CD14-positive monocyte (primary cell): ENCODE data around the gene SLC39A7. TPM values are rescaled to one million over a fixed set of nuclear protein-coding genes. Genes with fewer than 3 reads are reported as not detected.

Source experiments
- DNase-seq, 3 donors: peaks; one replicate each; pipeline ENCODE4 v3.0.0-alpha.2; 2011 to 2022
- H2AFZ ChIP-seq: 2 replicates; pipeline ENCODE4 v1.6.0; 2012; ENCODE audit warnings: mild to moderate bottlenecking, low read depth, low read length, inconsistent platforms; ENCODE audit not compliant: insufficient read depth, poor library complexity, severe bottlenecking
- H3K27ac ChIP-seq, 2 donors: 1 replicate in 1 of 2; 2 replicates in 1 of 2; pipeline ENCODE4 v1.5.1; 2012 to 2013; ENCODE audit warnings: low read length in 2 of 2, control low read depth in 1 of 2, inconsistent platforms in 1 of 2, low read depth in 1 of 2, mild to moderate bottlenecking in 1 of 2
- H3K27me3 ChIP-seq, 2 donors: one replicate each; pipeline versions ENCODE4 v1.6.0 to v1.6.1; 2011 to 2013; ENCODE audit warnings: low read length in 2 of 2; ENCODE audit not compliant: control insufficient read depth in 2 of 2, insufficient read depth in 2 of 2
- H3K36me3 ChIP-seq, 2 donors: replicated peaks in 1 of 2; 1 replicate in 1 of 2; 2 replicates in 1 of 2; pipeline versions ENCODE4 v1.5.1 to v1.6.1; 2012 to 2013; ENCODE audit warnings: low read length in 2 of 2, control low read depth in 1 of 2, inconsistent platforms in 1 of 2, mild to moderate bottlenecking in 1 of 2; ENCODE audit not compliant: insufficient read depth in 2 of 2, control insufficient read depth in 1 of 2
- H3K4me1 ChIP-seq, 2 donors: 1 replicate in 1 of 2; 2 replicates in 1 of 2; pipeline versions ENCODE4 v1.5.1 to v1.6.1; 2012 to 2013; ENCODE audit warnings: low read length in 2 of 2, control low read depth in 1 of 2, inconsistent platforms in 1 of 2, mild to moderate bottlenecking in 1 of 2, moderate library complexity in 1 of 2; ENCODE audit not compliant: insufficient read depth in 2 of 2, control insufficient read depth in 1 of 2
- H3K4me2 ChIP-seq: replicated peaks from 2 replicates; pipeline ENCODE3; 2012; ENCODE audit warnings: low read length, moderate library complexity, mild to moderate bottlenecking; ENCODE audit not compliant: poor library complexity, severe bottlenecking; ENCODE audit errors: extremely low read depth
- H3K4me3 ChIP-seq, 3 experiments: fragments of 200-600 bp in 1 of 3; sonication (generic) in 1 of 3; replicated peaks in 1 of 3; 1 replicate in 2 of 3; 2 replicates in 1 of 3; pipeline ENCODE4 v1.5.1; 2011 to 2013; ENCODE audit warnings: low read length in 3 of 3, mild to moderate bottlenecking in 3 of 3, control low read depth in 2 of 3, low read depth in 2 of 3, inconsistent platforms in 1 of 3, moderate library complexity in 1 of 3
- H3K79me2 ChIP-seq: 2 replicates; pipeline ENCODE4 v1.6.0; 2012; ENCODE audit warnings: mild to moderate bottlenecking, control low read depth, inconsistent platforms, low read length, moderate library complexity; ENCODE audit not compliant: insufficient read depth
- H3K9ac ChIP-seq: 2 replicates; pipeline ENCODE4 v1.6.0; 2017; ENCODE audit warnings: low read length, mild to moderate bottlenecking; ENCODE audit not compliant: insufficient read depth, poor library complexity, severe bottlenecking
- H3K9me3 ChIP-seq, 2 donors: replicated peaks in 1 of 2; 1 replicate in 1 of 2; 2 replicates in 1 of 2; pipeline versions ENCODE4 v1.5.1 to v1.6.1; 2012 to 2013; ENCODE audit warnings: low read length in 2 of 2, control low read depth in 1 of 2; ENCODE audit not compliant: control insufficient read depth in 1 of 2, insufficient read depth in 1 of 2
- H4K20me1 ChIP-seq: 2 replicates; pipeline ENCODE4 v1.6.0; 2012; ENCODE audit warnings: mild to moderate bottlenecking, low read length, control low read depth, moderate library complexity; ENCODE audit not compliant: insufficient read depth
- H3K27ac Mint-ChIP-seq, 7 donors: one replicate each; pipeline ENCODE4 v1.8.0; 2020; ENCODE audit warnings: mild to moderate bottlenecking in 7 of 7, mixed read lengths in 7 of 7, moderate library complexity in 6 of 7, inconsistent platforms in 2 of 7
- H3K27me3 Mint-ChIP-seq, 3 donors: one replicate each; pipeline ENCODE4 v1.8.0; 2021 to 2022; ENCODE audit warnings: low read depth in 3 of 3, mild to moderate bottlenecking in 3 of 3, mixed read lengths in 3 of 3, moderate library complexity in 3 of 3, inconsistent platforms in 1 of 3
- H3K36me3 Mint-ChIP-seq, 2 donors: one replicate each; pipeline ENCODE4 v1.8.0; 2020; ENCODE audit warnings: mixed read lengths in 2 of 2, inconsistent platforms in 1 of 2, mild to moderate bottlenecking in 1 of 2
- H3K4me1 Mint-ChIP-seq: one replicate; pipeline ENCODE4 v1.8.0; 2020; ENCODE audit warnings: mild to moderate bottlenecking, mixed read lengths
- H3K4me3 Mint-ChIP-seq, 2 donors: one replicate each; pipeline ENCODE4 v1.8.0; 2020; ENCODE audit warnings: mild to moderate bottlenecking in 2 of 2, mixed read lengths in 2 of 2, moderate library complexity in 1 of 2
- H3K9me3 Mint-ChIP-seq, 7 donors: one replicate each; pipeline ENCODE4 v1.8.0; 2020 to 2022; ENCODE audit warnings: mixed read lengths in 7 of 7, mild to moderate bottlenecking in 6 of 7, moderate library complexity in 6 of 7, inconsistent platforms in 2 of 7
- CTCF ChIP-seq: fragments of 200-600 bp; IDR thresholded peaks from one replicate; pipeline ENCODE4 v1.8.0; 2022; ENCODE audit warnings: antibody characterized with exemption, mild to moderate bottlenecking
- WGBS: methylation state at CpG from one replicate; pipeline ENCODE4 v1.1.5; 2013; ENCODE audit warnings: missing lambda C conversion rate; ENCODE audit not compliant: insufficient coverage; 5-methylcytosine and 5-hydroxymethylcytosine counted together
- intact Hi-C, 2 donors: fragments of 100-400 bp; cut with micrococcal nuclease; formaldehyde crosslinking; loops; one replicate each; pipeline versions ENCODE4 v1.15.0 to v1.15.1; 2023
- polyA plus RNA-seq, 3 donors: library from polyadenylated mRNA; depleted of rRNA in 1 of 3; unstranded in 2 of 3; stranded (reverse) in 1 of 3; fragments of 300-500 nt in 2 of 3; fragments of >200 nt in 1 of 3; fragmentation: Illumina TruSeq in 2 of 3; gene quantifications; 1 replicate in 2 of 3; 2 replicates in 1 of 3; pipeline ENCODE4 v1.2.3, GENCODE V29; 2012 to 2021

Gene SLC39A7
- polyA plus RNA-seq, 3 donors, result 14.5 to 32.7 (median 17.7) TPM

DNA sequence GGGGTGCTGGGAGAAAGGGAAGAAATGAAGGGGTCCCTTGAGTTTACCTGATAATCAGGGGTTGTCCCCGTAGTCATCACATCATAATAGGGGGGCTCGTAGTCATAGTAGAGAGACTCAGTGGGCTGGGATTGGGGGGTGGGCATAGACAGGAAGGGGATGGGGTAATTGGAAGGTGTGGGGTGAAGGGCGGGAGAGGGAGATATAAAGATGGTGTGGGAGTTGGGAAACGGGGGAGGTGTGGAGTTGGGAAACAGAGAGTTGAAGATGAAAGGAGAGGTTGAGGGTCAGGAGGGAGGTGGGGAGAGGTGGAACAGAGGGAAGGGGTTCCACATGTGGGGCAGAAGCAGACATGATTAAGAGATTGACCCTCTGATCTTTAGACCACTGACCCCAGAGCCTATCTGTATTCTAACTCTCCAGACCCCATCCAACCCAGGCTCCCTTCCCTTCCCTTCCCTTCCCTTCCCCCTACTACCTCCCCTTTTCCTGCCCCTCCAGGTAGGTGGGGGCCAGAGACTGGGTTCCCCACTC, 14.9 kb upstream of the SLC39A7 start:
- 92% methylated on average over 4 of the region's 4 CpGs for WGBS
- peaks cover 12 to 13% of the 10 kb centered on the region in 2 donors for H3K36me3 Mint-ChIP-seq

DNA sequence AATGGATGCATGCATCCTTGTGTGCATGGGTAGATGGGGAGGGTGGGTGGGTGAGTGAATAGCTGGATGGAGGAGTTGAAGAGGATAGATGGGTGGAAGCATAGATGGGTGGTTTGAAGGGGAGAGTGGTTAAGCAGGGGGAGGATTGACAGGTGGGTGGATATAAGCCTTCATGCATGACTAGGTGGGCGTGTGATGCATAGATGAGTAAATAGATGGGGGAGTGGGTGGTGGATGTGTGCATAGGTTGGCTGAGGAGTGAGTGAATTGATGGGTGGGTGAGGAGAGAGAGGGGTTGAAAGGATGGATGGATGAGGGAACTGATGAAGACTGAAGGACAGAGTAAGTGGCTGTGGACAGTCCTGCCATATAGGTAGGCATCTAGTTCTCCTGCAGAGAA, 12.9 kb upstream of the SLC39A7 start:
- peaks cover 11 to 24% (median 18%) of the 10 kb centered on the region in 7 donors for H3K9me3 Mint-ChIP-seq
- peaks cover 21 to 48% of the 10 kb centered on the region in 2 donors for H3K27me3 ChIP-seq
- peaks cover 17% of the 10 kb centered on the region for H3K4me1 Mint-ChIP-seq
- DNase-seq, result no peak
- H3K27ac Mint-ChIP-seq, result no peak overlapping the region
- peaks cover 4 to 7% of the 10 kb centered on the region in 2 donors for H3K9me3 ChIP-seq
- no peaks in the 10 kb centered on the region for H3K36me3 ChIP-seq
- H3K27ac ChIP-seq, result no peak overlapping the region
- peaks cover 10 to 11% of the 10 kb centered on the region in 2 donors for H3K36me3 Mint-ChIP-seq
- no peak overlapping the region for H3K4me2 ChIP-seq
- no peak overlapping the region for H3K9ac ChIP-seq
- H3K4me3 ChIP-seq, result no peak overlapping the region
- peaks cover 4 to 10% of the 10 kb centered on the region in 2 donors for H3K4me1 ChIP-seq
- intact Hi-C loops, result no loop called here
- H3K79me2 ChIP-seq, result no peaks in the 10 kb centered on the region
- H4K20me1 ChIP-seq, result no peaks in the 10 kb centered on the region
- H3K4me3 Mint-ChIP-seq, result no peak overlapping the region
- peaks cover 45 to 65% (median 46%) of the 10 kb centered on the region in 3 donors for H3K27me3 Mint-ChIP-seq
- 77% methylated on average over 1 of the region's 1 CpG for WGBS
- no peak overlapping the region for H2AFZ ChIP-seq
- no peak for TF ChIP-seq CTCF

More for the DNA sequence above, 14.9 kb upstream of the SLC39A7 start:
- Histone ChIP-seq H3K4me3 (no peak overlapping the region), H3K4me2 (no peak overlapping the region), H3K4me1 (peaks cover 0 to 6% of the 10 kb centered on the region in 2 donors), H3K9me3 (peaks cover 7% of the 10 kb centered on the region in 2 donors), H3K27me3 (peaks cover 3 to 27% of the 10 kb centered on the region in 2 donors), H3K27ac (no peak overlapping the region), H3K36me3 (no peaks in the 10 kb centered on the region), H4K20me1 (no peaks in the 10 kb centered on the region), H2AFZ (no peak overlapping the region), H3K79me2 (no peaks in the 10 kb centered on the region), H3K9ac (no peak overlapping the region)
- no peak for TF ChIP-seq CTCF
- H3K27me3 Mint-ChIP-seq, result peaks cover 27 to 47% (median 27%) of the 10 kb centered on the region in 3 donors
- peaks cover 14 to 26% (median 19%) of the 10 kb centered on the region in 7 donors for H3K9me3 Mint-ChIP-seq
- H3K27ac Mint-ChIP-seq, result no peak overlapping the region
- no peak overlapping the region for H3K4me3 Mint-ChIP-seq
- DNase-seq, result no peak
- peaks cover 8% of the 10 kb centered on the region for H3K4me1 Mint-ChIP-seq
- intact Hi-C loops, result no loop called here
